ENCODE results near the gene PRELP.

GRCh38 chr1:203471841-203472240 lies 3.8 kb upstream of the PRELP start:
- TF ChIP-seq CTCF (IDR thresholded peaks at IDR 0.05; ENCODE audit: low read depth, low read length, missing input control) (no peak), TAF1 (conservative IDR thresholded peaks at IDR 0.05) (no peak), SP1 (IDR thresholded peaks at IDR 0.05) (no peak), ZBTB33 (IDR thresholded peaks at IDR 0.05) (no peak), EGR1 (IDR thresholded peaks at IDR 0.05; ENCODE audit: low read depth in 2 of 2) (no peak), MAX (IDR thresholded peaks at IDR 0.05) (no peak), REST (IDR thresholded peaks at IDR 0.05) (no peak), JUND (IDR thresholded peaks at IDR 0.05) (no peak), FOXA1 (IDR thresholded peaks at IDR 0.05) (no peak), RXRA (IDR thresholded peaks at IDR 0.05) (no peak)

All from liver (tissue), 3 donors.